HG03354 (cell line): ENCODE results near the gene JPH2.
"Not testable (repeated sequence)": the region's sequence is repeated elsewhere in the genome, so short reads cannot be mapped to it uniquely, and the experiment has no call there.

Experiments
- ATAC-seq: cut with Tn5 transposase; IDR thresholded peaks from one replicate; pipeline ENCODE4 v1.9.1; 2021; ENCODE audit warnings: mild to moderate bottlenecking; ENCODE audit not compliant: unreplicated experiment, poor library complexity, severe bottlenecking

Gene JPH2

GRCh38 chr20:44212792-44213191 lies 25.8 kb upstream of the JPH2 start:
- no peak for ATAC-seq

- no peak for ATAC-seq
Observed at GRCh38 chr20:44211177-44212039, 24.4 kb upstream of the JPH2 start.

- peak; percentile 84 for ATAC-seq
Observed at GRCh38 chr20:44210406-44211176, 23.6 kb upstream of the JPH2 start, which contains the start of gene OSER1. TSS of gene OSER1 (minus strand) at chr20:44210771. CDS start at chr20:44206957, 3,814 bp downstream.

- ATAC-seq, result peak; percentile 14
Observed at GRCh38 chr20:44209686-44210405, 22.9 kb upstream of the JPH2 start.

- no peak for ATAC-seq
Observed at GRCh38 chr20:44208770-44209169, 21.8 kb upstream of the JPH2 start.

GRCh38 chr20:44208165-44208564 lies 21.2 kb upstream of the JPH2 start:
- ATAC-seq, result no peak

GRCh38 chr20:44207126-44207723 lies 20.2 kb upstream of the JPH2 start:
- no peak for ATAC-seq

- no peak for ATAC-seq
Observed at GRCh38 chr20:44206132-44206531, 19.1 kb upstream of the JPH2 start.

- ATAC-seq, result no peak
Observed at GRCh38 chr20:44204832-44205215, 17.8 kb upstream of the JPH2 start.

- ATAC-seq, result no peak
Observed at GRCh38 chr20:44204156-44204831, 17.3 kb upstream of the JPH2 start.

- ATAC-seq, result no peak
Observed at GRCh38 chr20:44203161-44203560, 16.2 kb upstream of the JPH2 start.

- no peak for ATAC-seq
Observed at GRCh38 chr20:44200983-44201382, 14.0 kb upstream of the JPH2 start.

GRCh38 chr20:44200371-44200770 lies 13.4 kb upstream of the JPH2 start:
- ATAC-seq, result no peak

GRCh38 chr20:44199877-44200276 lies 12.9 kb upstream of the JPH2 start:
- ATAC-seq, result no peak

GRCh38 chr20:44198872-44199271 lies 11.9 kb upstream of the JPH2 start:
- no peak for ATAC-seq

GRCh38 chr20:44196271-44196670 lies 9.3 kb upstream of the JPH2 start:
- ATAC-seq, result no peak

- no peak for ATAC-seq
Observed at GRCh38 chr20:44195605-44196004, 8.6 kb upstream of the JPH2 start.

- ATAC-seq, result no peak
Observed at GRCh38 chr20:44193801-44194200, 6.8 kb upstream of the JPH2 start.

- ATAC-seq, result not testable (repeated sequence)
Observed at GRCh38 chr20:44191640-44192039, 4.7 kb upstream of the JPH2 start.
